Epidermal melanocyte (primary cell): ENCODE data around the gene AHSG.

ENCODE experiments used
- DNase-seq: peaks from one replicate; pipeline ENCODE4 v3.0.0; 2011; ENCODE audit warnings: low spot score; ENCODE audit not compliant: insufficient read length

Gene AHSG

GRCh38 chr3:186639778-186640472, 27.1 kb downstream of the AHSG start, which contains the start of gene FETUB:
FETUB (plus strand) TSS chr3:186640399; CDS start chr3:186640461, 62 bp downstream.
- DNase-seq, result no peak

- no peak for DNase-seq
Observed at GRCh38 chr3:186640473-186640818, 27.6 kb downstream of the AHSG start.

GRCh38 chr3:186640929-186641328, 28.1 kb downstream of the AHSG start:
- DNase-seq, result no peak

GRCh38 chr3:186642014-186642413, 29.2 kb downstream of the AHSG start:
- no peak for DNase-seq

- DNase-seq, result no peak
Observed at GRCh38 chr3:186643493-186643892, 30.6 kb downstream of the AHSG start.

GRCh38 chr3:186644683-186645082, 31.8 kb downstream of the AHSG start:
- no peak for DNase-seq

- DNase-seq, result no peak
Observed at GRCh38 chr3:186646106-186646505, 33.2 kb downstream of the AHSG start.

GRCh38 chr3:186646841-186647240, 34.0 kb downstream of the AHSG start:
- no peak for DNase-seq

- DNase-seq, result no peak
Observed at GRCh38 chr3:186648851-186649250, 36.0 kb downstream of the AHSG start.

GRCh38 chr3:186651678-186652215, 38.9 kb downstream of the AHSG start:
- DNase-seq, result no peak

- no peak for DNase-seq
Observed at GRCh38 chr3:186653080-186653707, 40.3 kb downstream of the AHSG start.

- no peak for DNase-seq
Observed at GRCh38 chr3:186653984-186654383, 41.1 kb downstream of the AHSG start.

- DNase-seq, result no peak
Observed at GRCh38 chr3:186663361-186664118, 50.7 kb downstream of the AHSG start.

- no peak for DNase-seq
Observed at GRCh38 chr3:186664119-186664495, 51.2 kb downstream of the AHSG start.

GRCh38 chr3:186664506-186664905, 51.6 kb downstream of the AHSG start:
- no peak for DNase-seq

- no peak for DNase-seq
Observed at GRCh38 chr3:186665625-186666188, 52.8 kb downstream of the AHSG start, which contains the start of gene HRG. HRG (plus strand) TSS chr3:186666014; CDS start chr3:186666032, 18 bp downstream.

GRCh38 chr3:186668426-186668825, 55.6 kb downstream of the AHSG start:
- DNase-seq, result no peak

GRCh38 chr3:186669378-186670084, 56.7 kb downstream of the AHSG start:
- no peak for DNase-seq

GRCh38 chr3:186670155-186670554, 57.3 kb downstream of the AHSG start:
- DNase-seq, result no peak
